Suprapubic skin (tissue), 3 donors: ENCODE results near the gene CBFA2T3.

Source experiments
- POLR2A ChIP-seq, 2 donors: fragments of 450-650 bp; IDR thresholded peaks; one replicate each; pipeline ENCODE4 v1.6.1; 2017; ENCODE audit warnings: antibody characterized with exemption in 2 of 2, mild to moderate bottlenecking in 2 of 2, moderate library complexity in 2 of 2
- TF ChIP-seq, protein P1 (sequence below), 2 donors: fragments of 200-600 bp in 1 of 2; fragments of 450-650 bp in 1 of 2; sonication (generic) in 1 of 2; IDR thresholded peaks; one replicate each; pipeline ENCODE4 v1.5.1; 2016 to 2019; ENCODE audit warnings: antibody characterized with exemption in 2 of 2, mild to moderate bottlenecking in 1 of 2, moderate library complexity in 1 of 2

- TF ChIP-seq POLR2A (IDR thresholded peaks at IDR 0.05) = no peak
- TF ChIP-seq, protein P1, sequence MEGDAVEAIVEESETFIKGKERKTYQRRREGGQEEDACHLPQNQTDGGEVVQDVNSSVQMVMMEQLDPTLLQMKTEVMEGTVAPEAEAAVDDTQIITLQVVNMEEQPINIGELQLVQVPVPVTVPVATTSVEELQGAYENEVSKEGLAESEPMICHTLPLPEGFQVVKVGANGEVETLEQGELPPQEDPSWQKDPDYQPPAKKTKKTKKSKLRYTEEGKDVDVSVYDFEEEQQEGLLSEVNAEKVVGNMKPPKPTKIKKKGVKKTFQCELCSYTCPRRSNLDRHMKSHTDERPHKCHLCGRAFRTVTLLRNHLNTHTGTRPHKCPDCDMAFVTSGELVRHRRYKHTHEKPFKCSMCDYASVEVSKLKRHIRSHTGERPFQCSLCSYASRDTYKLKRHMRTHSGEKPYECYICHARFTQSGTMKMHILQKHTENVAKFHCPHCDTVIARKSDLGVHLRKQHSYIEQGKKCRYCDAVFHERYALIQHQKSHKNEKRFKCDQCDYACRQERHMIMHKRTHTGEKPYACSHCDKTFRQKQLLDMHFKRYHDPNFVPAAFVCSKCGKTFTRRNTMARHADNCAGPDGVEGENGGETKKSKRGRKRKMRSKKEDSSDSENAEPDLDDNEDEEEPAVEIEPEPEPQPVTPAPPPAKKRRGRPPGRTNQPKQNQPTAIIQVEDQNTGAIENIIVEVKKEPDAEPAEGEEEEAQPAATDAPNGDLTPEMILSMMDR (IDR thresholded peaks at IDR 0.05) = no peak
Measured at GRCh38 chr16:89023621-89024511, 46.9 kb upstream of the CBFA2T3 start.
